HG03342 (cell line): ENCODE measurements around the gene PDE2A.

Source experiments
- ATAC-seq: cut with Tn5 transposase; IDR thresholded peaks from one replicate; pipeline ENCODE4 v1.9.1; 2021; ENCODE audit warnings: mild to moderate bottlenecking, moderate library complexity; ENCODE audit not compliant: unreplicated experiment

PDE2A gene

DNA sequence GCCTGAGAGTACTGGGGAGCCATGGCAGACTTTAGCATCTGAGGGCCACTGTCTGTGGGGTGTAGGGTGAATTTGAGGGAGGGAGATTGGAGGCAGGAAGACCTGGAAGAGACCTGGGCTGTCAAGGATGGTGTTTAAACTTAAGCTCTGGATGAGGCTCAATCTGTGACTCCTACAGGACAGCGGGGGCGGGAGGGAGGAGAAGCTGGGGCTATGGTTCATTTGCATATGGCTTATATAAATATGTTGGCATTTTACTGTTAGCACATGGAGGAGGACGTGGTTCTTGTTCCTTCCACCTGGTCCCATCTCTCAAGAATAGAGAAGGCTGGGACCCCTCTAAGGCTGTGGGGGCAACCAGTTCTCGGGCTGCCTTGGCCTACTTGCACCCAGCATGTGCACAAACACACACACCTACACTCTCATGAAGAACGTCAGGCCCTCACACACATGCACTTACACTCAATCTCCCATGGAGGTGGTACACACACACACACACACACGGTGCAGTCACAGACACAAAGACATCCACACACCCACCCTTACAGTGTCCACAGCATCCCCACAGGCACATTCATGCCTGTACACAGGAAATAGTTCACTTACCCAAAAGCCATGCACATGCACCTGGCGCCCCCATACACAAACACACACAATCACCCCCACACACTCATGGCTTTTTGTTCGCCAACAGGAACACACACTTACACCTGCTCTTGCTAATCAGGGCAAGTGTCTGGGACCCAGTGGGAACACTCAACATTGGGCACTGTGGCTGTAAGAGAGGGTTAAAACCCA lies 81.3 kb downstream of the PDE2A start:
- ATAC-seq: no peak

GRCh38 chr11:72591785-72592502 lies 82.3 kb downstream of the PDE2A start:
- no peak for ATAC-seq

GRCh38 chr11:72591023-72591422 lies 83.2 kb downstream of the PDE2A start:
- ATAC-seq: no peak

DNA sequence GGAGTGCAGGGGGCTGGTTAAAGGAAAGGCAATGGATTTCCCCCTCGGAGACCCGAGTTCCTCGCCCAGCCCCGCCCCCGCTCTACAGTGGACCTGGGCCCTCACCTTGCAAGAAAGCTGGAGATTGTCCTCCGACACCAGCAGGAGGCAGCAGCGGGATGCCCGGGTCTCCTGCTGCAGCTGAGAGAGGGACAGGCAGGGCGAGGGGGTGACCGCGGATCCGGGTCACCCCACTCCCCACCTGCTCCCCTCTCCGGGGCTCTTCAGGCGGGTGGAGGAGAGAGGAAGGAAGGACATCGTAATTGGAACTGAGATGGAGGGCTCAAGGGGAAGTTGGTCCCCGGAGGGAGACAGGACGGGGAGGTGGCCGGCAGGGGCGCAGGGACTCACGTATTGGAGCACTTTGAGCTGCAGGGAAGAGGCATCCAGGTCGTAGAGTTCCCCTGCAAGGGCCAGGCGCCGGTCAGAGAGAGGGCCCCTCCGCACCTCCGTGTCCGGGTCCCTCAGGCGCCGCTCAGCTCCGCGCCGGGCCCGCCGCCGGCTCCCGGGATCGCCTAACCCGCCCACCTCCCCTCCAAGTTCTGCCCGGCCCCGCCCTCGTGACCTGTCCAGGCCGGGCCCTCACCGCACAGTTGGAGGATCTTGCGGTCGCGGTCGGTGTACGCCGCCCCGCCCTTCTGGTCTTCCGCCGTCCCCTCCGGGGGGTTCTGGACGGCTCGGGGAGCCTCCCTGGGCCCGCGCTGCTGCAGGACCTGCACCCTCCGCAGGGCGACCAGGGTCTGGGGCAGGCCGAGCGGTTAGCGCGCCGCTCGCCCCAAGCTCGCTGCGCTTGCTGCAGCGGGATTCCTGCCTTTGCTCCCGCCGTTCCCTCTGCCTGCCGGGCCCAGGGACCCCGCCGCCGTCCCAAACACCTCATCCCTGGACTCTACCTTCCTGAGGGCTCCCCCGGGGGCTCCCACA lies 84.1 kb downstream of the PDE2A start:
- ATAC-seq: no peak

DNA sequence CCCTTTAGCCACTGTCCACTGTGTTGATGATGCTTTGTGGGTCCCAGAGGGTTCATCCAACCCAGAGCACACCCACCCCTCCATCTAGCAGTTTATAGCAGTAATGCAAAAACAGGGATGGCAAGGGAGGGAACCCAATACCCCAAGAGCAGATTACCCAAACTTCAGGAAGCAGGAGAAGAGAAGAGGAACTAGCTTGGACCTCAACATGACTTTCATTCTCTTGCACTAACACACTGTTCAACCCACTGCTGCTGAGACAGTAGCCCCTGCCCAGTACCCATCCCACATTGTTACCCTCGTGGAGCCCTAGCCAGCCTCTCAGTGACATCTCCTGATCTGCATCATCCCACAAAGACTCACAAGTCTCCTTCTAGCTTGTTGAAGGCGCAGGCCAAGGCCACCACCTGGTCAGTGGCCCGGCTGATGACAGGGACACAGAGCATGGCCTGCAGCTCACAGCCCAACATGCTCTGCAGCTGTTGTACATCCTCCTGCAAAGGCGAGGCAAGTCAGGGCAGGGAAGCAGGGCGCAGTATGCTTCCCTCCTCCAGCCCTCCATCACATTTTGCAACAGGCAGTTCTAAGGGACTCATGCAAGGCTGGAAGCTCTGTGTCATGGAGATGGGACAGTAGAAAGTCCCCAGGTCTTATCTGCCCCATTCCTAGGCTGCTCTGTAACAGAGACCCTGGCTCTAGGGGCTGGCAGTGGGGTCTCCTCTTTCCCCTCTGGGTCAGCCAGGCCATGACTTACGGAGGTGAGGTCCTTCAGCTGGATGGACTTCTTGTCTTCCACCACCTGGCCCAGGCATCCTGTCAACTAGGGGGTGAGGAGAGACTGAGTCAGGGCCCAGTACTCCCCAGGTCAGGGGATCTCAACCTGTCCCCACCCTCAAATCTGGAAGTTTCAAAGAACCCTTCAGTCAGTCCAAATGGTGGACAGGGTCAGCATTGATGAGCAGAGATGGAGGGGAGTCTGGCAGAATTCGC lies 85.5 kb downstream of the PDE2A start:
- no peak for ATAC-seq

DNA sequence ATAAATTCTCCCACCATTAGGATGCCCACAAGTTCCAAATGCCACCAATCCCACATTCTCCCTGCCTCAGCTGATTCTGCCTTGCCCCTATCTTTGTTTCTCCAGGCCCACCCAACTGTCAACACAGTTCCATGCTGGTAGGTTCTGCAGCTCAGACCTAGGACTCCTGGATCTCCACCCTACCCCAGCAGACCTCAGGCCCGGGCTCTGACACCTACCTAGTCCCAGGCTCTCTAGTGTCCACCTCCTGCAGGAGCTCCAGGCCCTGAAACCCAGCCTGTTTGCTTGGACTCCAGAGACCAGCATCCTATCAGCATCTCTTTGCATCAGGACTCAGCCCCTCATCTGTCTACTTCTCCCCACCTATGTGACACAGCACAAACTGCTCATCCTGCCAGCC lies 86.5 kb downstream of the PDE2A start:
- no peak for ATAC-seq

DNA sequence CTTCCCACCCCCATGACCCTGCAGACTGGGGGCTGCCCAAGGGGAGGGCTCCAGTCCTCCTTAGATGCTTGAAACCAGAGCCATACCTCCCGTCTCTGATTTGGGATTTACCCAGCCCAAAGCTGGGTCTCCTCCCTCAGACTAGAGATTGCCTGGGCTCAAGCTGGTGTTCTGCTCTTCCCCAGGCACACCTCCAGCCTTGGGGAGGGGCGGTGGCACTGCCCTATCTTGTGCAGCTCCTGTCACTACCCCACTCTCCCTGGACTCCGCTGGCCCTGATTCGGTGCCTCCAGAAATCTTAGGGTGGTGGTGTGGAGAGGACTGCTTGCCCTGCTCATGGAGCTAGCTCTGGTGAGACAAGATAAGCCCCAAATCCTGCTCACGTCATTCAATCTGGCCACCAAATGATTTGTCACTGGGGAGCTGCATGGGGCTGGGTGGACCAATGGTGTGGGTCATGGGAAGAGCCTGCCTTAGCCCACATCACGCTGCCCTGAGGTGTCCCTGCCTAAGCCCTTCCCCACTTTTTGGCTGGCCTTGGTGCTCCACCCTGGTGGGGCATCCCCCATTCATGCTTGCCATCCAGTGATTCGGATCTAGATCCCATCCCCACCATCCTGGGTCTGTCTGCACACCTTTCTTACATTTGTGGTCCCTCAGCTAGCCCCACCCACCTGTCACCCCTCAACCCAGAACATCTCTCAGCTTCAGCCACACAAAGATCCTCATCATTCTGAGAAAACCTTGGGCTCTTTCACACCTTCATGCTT lies 87.7 kb downstream of the PDE2A start:
- ATAC-seq: no peak

DNA sequence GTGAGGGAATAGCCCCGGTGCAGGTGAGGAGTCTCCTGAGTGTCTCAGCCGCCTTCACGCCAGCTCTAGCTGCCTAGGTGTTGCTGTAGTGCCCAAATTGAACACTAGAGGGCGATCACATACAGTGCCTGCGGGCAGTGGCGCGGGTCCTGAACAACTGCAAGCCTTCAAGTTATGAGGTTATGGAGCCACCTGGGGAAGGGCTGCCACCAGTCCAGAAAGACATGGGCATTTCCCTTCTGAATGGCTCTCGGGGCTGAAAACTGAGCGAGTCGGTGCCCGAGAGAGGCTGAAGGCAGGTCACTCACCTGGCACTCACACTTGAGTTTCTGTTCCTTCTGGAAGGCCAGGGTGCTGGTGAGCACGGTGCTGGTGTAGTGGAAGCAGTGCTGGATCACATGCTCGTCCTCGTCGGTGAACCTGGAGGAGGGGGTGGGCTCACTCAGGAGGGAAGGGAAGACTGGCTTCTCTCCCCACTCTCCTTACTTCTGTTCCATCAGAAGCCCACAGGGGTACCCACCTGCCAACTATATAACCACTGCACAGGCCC lies 88.4 kb downstream of the PDE2A start:
- ATAC-seq: no peak

DNA sequence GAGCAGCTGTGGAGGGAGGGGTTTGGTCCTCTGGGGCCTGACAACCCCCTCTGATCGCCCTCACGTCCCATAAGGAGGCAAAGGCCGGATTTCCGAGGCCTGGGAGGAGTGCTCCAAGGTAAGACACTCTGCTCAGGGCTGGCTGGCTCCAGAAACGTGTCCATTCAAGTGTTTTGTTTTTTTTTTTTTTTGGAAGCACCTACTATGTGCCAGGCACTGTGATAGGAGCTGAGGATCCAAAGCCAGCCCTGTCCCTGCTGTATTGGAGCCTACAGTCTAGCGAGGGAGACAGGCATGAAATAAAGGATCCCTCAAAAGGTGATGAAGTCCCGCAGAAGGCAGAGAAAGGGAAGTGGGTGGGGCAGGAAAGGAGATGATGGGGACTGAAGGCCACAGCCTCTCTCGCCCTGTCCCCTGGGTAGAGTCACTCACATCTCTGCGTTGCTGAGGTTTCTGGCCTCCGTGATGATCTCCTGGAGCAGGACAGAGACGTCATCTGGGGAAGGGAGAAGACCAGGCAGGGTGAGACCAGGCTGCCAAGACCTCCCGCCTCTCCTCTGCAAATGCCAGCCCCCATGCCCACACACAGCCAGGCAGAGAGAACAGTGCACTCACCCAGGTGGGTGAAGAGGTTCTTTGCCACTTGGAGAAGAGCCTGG lies 89.2 kb downstream of the PDE2A start:
- ATAC-seq: no peak

- ATAC-seq: no peak
These were observed 89.8 kb downstream of the PDE2A start for GRCh38 chr11:72584293-72584938.

DNA sequence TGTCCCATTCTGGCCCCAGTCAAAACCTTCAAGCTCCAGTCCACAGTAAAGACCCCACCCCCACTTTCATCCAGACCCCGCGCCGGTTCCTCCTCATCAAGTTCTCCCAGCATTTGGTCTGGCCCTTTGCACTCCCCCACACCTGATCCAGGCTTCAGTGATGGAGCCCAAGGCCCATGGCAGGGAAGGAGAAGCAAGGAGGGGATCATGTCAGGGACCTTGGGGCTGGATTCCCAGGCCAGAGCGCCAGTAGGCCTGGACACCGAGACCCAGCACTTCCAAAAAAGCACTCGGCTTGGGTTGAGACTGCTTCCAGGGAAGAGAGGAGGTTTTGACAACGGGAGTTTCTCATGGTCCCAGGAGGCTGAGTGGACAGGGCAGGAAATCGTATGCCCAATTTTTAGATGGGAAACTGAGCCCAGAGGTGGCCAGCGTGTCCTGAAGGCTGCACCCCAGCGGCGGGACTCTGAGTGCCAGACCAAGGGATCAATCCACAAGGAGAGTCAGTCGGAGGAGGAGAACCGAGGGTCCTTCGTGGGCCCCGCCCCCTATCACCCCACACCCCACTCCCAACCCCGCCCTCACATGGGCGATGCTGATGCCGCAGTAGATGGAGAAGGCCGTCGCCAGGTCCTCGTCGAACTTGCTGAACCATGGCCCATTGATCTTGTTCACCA lies 90.5 kb downstream of the PDE2A start:
- ATAC-seq: no peak

DNA sequence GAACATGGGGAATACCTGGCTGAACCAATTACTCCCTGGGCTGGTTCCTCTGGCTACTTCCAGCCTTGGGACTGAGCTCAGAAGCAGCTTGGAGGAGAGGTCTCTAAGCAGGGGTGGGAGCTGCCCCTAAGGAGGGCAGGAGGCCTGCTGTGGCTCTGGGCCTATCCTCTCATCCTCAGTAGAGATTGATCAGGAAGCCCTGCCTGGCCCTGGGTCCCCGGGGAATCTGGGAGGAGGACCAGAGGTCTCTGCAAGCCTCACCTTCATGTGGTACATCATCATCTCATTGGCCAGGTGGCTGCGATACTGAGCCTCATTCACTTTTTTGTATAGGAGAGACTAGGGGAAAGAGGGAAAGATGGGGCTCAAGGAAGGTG lies 91.1 kb downstream of the PDE2A start:
- no peak for ATAC-seq

DNA sequence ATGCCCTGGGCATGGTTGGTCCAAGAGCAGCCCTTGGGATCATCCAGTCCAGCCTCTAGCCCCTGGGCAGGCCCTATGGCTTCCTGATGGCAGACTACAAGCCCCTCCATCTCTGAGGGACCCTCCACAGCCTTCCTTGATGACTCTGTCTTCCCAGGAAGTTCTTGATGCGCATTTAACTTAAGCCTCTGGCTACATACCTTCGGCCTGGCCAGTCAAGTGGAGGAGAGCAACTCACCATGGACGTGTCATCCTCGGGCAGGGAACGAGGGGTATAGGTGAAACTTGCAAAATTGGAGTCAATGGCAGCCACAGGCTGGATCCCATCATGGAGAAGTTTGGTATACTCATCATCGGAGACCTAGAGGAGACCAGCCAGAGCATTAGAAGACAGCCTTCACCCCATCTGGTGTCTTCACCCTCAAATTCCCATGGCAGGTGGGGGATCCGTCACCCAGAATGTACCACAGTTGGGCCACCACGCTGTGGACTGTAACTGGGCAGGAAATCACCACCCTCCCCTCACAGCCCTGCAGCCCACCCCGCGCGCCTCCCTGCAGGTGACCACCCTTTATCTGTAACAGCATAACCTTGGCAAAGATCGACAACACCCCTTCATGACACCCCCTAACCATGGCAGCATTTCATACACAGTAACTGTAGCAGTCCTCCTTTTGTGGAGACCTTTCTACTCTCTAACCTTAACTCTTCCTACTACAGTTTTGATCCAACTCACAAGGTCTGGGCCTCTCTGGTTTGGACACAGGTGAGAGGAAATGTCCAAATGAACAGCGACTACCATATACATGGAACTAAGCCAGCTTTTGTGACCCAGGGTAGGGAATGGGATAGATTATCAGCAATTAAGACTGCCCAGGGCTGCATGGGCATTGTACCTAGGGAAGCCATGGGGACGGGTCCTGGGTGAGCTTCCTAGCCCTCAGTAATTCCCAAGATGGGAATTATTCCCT lies 91.7 kb downstream of the PDE2A start:
- ATAC-seq: no peak

- ATAC-seq: no peak
These were observed 93.2 kb downstream of the PDE2A start for GRCh38 chr11:72581067-72581466.

GRCh38 chr11:72580642-72580950 lies 93.6 kb downstream of the PDE2A start:
- no peak for ATAC-seq

DNA sequence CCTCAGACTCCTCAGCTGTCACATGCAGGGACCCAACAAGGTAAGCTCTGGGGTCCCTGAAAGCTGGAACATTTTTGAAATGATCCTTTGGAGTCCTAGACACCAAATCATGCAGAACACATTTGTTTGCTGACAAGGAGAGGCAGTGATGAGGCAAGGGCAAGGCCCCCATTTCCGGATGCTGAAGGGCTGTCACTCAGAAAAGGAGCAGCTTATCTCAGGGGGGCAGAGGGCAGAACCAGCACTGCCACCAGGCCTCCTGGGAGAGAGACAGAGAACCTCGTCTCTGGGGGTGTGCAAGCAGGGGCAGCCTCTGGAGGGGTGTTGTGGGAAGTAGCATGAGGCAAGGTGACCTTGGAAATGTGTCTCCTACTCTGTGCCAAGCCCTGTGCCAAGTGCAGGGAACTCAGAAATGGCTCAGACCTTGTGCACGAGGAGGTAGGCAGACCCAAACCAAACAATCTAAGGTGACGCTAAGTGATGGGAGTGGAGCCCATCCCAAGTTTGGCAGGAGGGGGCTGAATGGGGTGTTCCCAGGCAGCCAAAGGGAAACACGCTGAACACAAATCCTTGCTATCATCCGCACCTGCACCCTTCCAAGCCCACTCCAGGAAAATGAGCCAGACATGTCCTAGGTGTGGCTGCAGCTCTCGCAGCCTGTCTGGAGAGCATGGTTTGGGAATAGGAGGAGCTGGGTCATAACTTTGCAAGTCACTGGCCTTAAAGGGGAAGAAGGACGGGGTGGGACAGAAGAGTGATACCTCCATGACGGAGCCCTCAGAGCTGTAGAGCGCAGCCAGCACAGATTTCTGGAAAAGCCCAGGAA lies 94.2 kb downstream of the PDE2A start:
- no peak for ATAC-seq
